H9 (cell line): Measurements from ENCODE around the gene SUV39H1. TPM values are rescaled to one million over a fixed set of nuclear protein-coding genes. Genes with fewer than 3 reads are reported as not detected.

Source experiments
- DNase-seq: peaks from one replicate; pipeline ENCODE4 v3.0.0-alpha.2; 2017
- H2AFZ ChIP-seq: one replicate; pipeline ENCODE4 v1.6.1; 2013; ENCODE audit warnings: mild to moderate bottlenecking, low read length, control low read depth, moderate library complexity
- H2AK5ac ChIP-seq: 2 replicates; pipeline ENCODE4 v1.6.1; 2013; ENCODE audit warnings: low read length, control low read depth, mixed read lengths; ENCODE audit not compliant: insufficient read length
- H2BK120ac ChIP-seq: one replicate; pipeline ENCODE4 v1.6.1; 2013; ENCODE audit warnings: low read depth, mild to moderate bottlenecking, low read length, control low read depth, inconsistent platforms; ENCODE audit not compliant: poor library complexity, severe bottlenecking
- H2BK12ac ChIP-seq: 2 replicates; pipeline ENCODE4 v1.6.1; 2013; ENCODE audit warnings: low read length, control low read depth, mixed read lengths, low read depth; ENCODE audit not compliant: insufficient read length
- H2BK15ac ChIP-seq: 2 replicates; pipeline ENCODE4 v1.6.1; 2013; ENCODE audit warnings: low read depth, low read length, control low read depth
- H2BK20ac ChIP-seq: one replicate; pipeline ENCODE4 v1.6.1; 2013; ENCODE audit warnings: low read depth, mild to moderate bottlenecking, low read length, control low read depth, inconsistent platforms; ENCODE audit not compliant: poor library complexity, severe bottlenecking
- H2BK5ac ChIP-seq: 2 replicates; pipeline ENCODE4 v1.6.1; 2013; ENCODE audit warnings: low read length, control low read depth, mixed read lengths; ENCODE audit not compliant: insufficient read length
- H3K14ac ChIP-seq: 2 replicates; pipeline ENCODE4 v1.6.1; 2013; ENCODE audit warnings: low read length, control low read depth; ENCODE audit not compliant: insufficient read depth
- H3K18ac ChIP-seq: 2 replicates; pipeline ENCODE4 v1.6.1; 2013; ENCODE audit warnings: low read depth, mild to moderate bottlenecking, mixed read lengths, low read length, control low read depth; ENCODE audit not compliant: insufficient read length
- H3K23ac ChIP-seq: 2 replicates; pipeline ENCODE4 v1.6.1; 2013; ENCODE audit warnings: low read length, control low read depth, mixed read lengths, low read depth; ENCODE audit not compliant: insufficient read length
- H3K23me2 ChIP-seq: 2 replicates; pipeline ENCODE4 v1.6.1; 2013; ENCODE audit warnings: low read depth, mild to moderate bottlenecking, mixed read lengths, low read length, control low read depth; ENCODE audit not compliant: insufficient read length, poor library complexity, severe bottlenecking
- H3K27ac ChIP-seq: 2 replicates; pipeline ENCODE4 v1.5.1; 2013; ENCODE audit warnings: low read length, control low read depth, mixed read lengths, low read depth; ENCODE audit not compliant: insufficient read length
- H3K27me3 ChIP-seq: 2 replicates; pipeline ENCODE4 v1.6.1; 2013; ENCODE audit warnings: low read length, control low read depth, inconsistent platforms; ENCODE audit not compliant: insufficient read depth
- H3K4ac ChIP-seq: 2 replicates; pipeline ENCODE4 v1.6.1; 2013; ENCODE audit warnings: low read depth, mild to moderate bottlenecking, control low read depth, inconsistent platforms, low read length, moderate library complexity
- H3K4me1 ChIP-seq: 2 replicates; pipeline ENCODE4 v1.6.1; 2013; ENCODE audit warnings: low read length, control low read depth, inconsistent platforms; ENCODE audit not compliant: insufficient read depth
- H3K4me2 ChIP-seq: 2 replicates; pipeline ENCODE4 v1.6.1; 2013; ENCODE audit warnings: low read length, control low read depth, mixed read lengths; ENCODE audit not compliant: insufficient read length, insufficient read depth
- H3K56ac ChIP-seq: 2 replicates; pipeline ENCODE4 v1.6.1; 2013; ENCODE audit warnings: low read depth, mild to moderate bottlenecking, mixed read lengths, low read length, control low read depth; ENCODE audit not compliant: insufficient read length
- H3K79me1 ChIP-seq: 2 replicates; pipeline ENCODE4 v1.6.1; 2013; ENCODE audit warnings: low read depth, mild to moderate bottlenecking, moderate library complexity, low read length, control low read depth, inconsistent platforms; ENCODE audit not compliant: insufficient read depth, poor library complexity, severe bottlenecking
- H3K79me2 ChIP-seq: 2 replicates; pipeline ENCODE4 v1.6.1; 2013; ENCODE audit warnings: low read length, control low read depth, inconsistent platforms; ENCODE audit not compliant: insufficient read depth
- H3K9ac ChIP-seq: 2 replicates; pipeline ENCODE4 v1.6.1; 2013; ENCODE audit warnings: low read length, control low read depth, mixed read lengths; ENCODE audit not compliant: insufficient read length; ENCODE audit errors: extremely low read depth
- H3K9me3 ChIP-seq: one replicate; pipeline ENCODE4 v1.6.1; 2013; ENCODE audit warnings: low read depth, low read length, inconsistent platforms; ENCODE audit not compliant: control insufficient read depth
- H3T11ph ChIP-seq: one replicate; pipeline ENCODE4 v1.6.1; 2013; ENCODE audit warnings: mild to moderate bottlenecking, low read length, control low read depth, inconsistent platforms
- H4K20me1 ChIP-seq: one replicate; pipeline ENCODE4 v1.6.1; 2013; ENCODE audit not compliant: control insufficient read depth, insufficient read length, insufficient read depth
- H4K5ac ChIP-seq: 2 replicates; pipeline ENCODE4 v1.6.1; 2013; ENCODE audit warnings: low read depth, mild to moderate bottlenecking, mixed read lengths, low read length, control low read depth; ENCODE audit not compliant: insufficient read length
- H4K8ac ChIP-seq: replicated peaks from 2 replicates; pipeline ENCODE4 v1.6.1; 2013; ENCODE audit warnings: low read length, control low read depth, mixed read lengths, low read depth; ENCODE audit not compliant: insufficient read length
- H4K91ac ChIP-seq: 2 replicates; pipeline ENCODE4 v1.6.1; 2013; ENCODE audit warnings: low read depth, mild to moderate bottlenecking, moderate library complexity, mixed read lengths, low read length, control low read depth; ENCODE audit not compliant: insufficient read length
- H3K27ac Mint-ChIP-seq, 3 experiments: 2 replicates in 2 of 3; 3 replicates in 1 of 3; pipeline ENCODE4 v1.8.0; 2020 to 2021; ENCODE audit warnings: mixed read lengths in 3 of 3, mild to moderate bottlenecking in 1 of 3, moderate library complexity in 1 of 3
- H3K27me3 Mint-ChIP-seq: 2 replicates; pipeline ENCODE4 v1.8.0; 2021; ENCODE audit warnings: low read depth, mild to moderate bottlenecking, moderate library complexity, mixed read lengths
- H3K36me3 Mint-ChIP-seq, 3 experiments: 2 replicates in 2 of 3; 3 replicates in 1 of 3; pipeline ENCODE4 v1.8.0; 2020 to 2021; ENCODE audit warnings: low read depth in 3 of 3, mixed read lengths in 3 of 3; ENCODE audit not compliant: insufficient read depth in 1 of 3
- H3K4me1 Mint-ChIP-seq, 2 experiments: 2 replicates each; pipeline ENCODE4 v1.8.0; 2020; ENCODE audit warnings: mixed read lengths in 2 of 2
- H3K4me3 Mint-ChIP-seq, 2 experiments: 2 replicates in 1 of 2; 3 replicates in 1 of 2; pipeline ENCODE4 v1.8.0; 2020 to 2021; ENCODE audit warnings: mild to moderate bottlenecking in 2 of 2, mixed read lengths in 2 of 2, moderate library complexity in 1 of 2
- H3K9me3 Mint-ChIP-seq, 2 experiments: 2 replicates in 1 of 2; 3 replicates in 1 of 2; pipeline ENCODE4 v1.8.0; 2020; ENCODE audit warnings: mild to moderate bottlenecking in 2 of 2, mixed read lengths in 2 of 2, moderate library complexity in 1 of 2
- WGBS: extraction: QIAGEN DNeasy Blood & Tissue Kit; methylation state at CpG from one replicate; pipeline ENCODE4 v1.1.7; 2013; ENCODE audit warnings: missing lambda C conversion rate, low lambda C conversion rate, mixed read lengths; ENCODE audit not compliant: insufficient read length; ENCODE audit errors: extremely low coverage; 5-methylcytosine and 5-hydroxymethylcytosine counted together
- total RNA-seq: library from RNA; stranded (reverse); gene quantifications from 2 replicates; pipeline ENCODE4 v1.2.1, GENCODE V29; 2021
- TF ChIP-seq, protein P1 (sequence below): fragments of 200-600 bp; sonication (generic); conservative IDR thresholded peaks from 3 replicates; pipeline ENCODE4 v1.8.0; 2021; ENCODE audit warnings: antibody characterized with exemption, mild to moderate bottlenecking

The SUV39H1 gene
- total RNA-seq, 1 experiment from 2014 or later: 16.2 TPM

GRCh38 chrX:48741834-48742233, 45.3 kb downstream of the SUV39H1 start:
- Histone ChIP-seq H4K8ac (no peak overlapping the region), H3K4me1 (no peaks in the 10 kb centered on the region; the same call in none of the 2 replicates), H4K20me1 (no peaks in the 10 kb centered on the region), H3K4me2 (no peak overlapping the region), H4K5ac (no peak overlapping the region), H3K23me2 (peaks cover 4% of the 10 kb centered on the region), H3K79me1 (no peaks in the 10 kb centered on the region), H3K27ac (no peak overlapping the region), H2AK5ac (no peak overlapping the region), H2BK5ac (no peak overlapping the region), H3K56ac (no peak overlapping the region), H3K4ac (no peak overlapping the region), H3K9ac (no peak overlapping the region), H2BK12ac (no peak overlapping the region), H3T11ph (no peak overlapping the region), H2BK15ac (no peak overlapping the region), H2AFZ (no peak overlapping the region), H3K14ac (no peak overlapping the region), H3K27me3 (no peaks in the 10 kb centered on the region), H3K23ac (no peak overlapping the region), H3K9me3 (peaks cover 19% of the 10 kb centered on the region), H2BK20ac (no peak overlapping the region), H2BK120ac (no peak overlapping the region), H4K91ac (no peak overlapping the region), H3K18ac (no peak overlapping the region), H3K79me2 (no peaks in the 10 kb centered on the region)
- no peak for DNase-seq
- H3K4me3 Mint-ChIP-seq: no peak overlapping the region
- TF ChIP-seq, protein P1, sequence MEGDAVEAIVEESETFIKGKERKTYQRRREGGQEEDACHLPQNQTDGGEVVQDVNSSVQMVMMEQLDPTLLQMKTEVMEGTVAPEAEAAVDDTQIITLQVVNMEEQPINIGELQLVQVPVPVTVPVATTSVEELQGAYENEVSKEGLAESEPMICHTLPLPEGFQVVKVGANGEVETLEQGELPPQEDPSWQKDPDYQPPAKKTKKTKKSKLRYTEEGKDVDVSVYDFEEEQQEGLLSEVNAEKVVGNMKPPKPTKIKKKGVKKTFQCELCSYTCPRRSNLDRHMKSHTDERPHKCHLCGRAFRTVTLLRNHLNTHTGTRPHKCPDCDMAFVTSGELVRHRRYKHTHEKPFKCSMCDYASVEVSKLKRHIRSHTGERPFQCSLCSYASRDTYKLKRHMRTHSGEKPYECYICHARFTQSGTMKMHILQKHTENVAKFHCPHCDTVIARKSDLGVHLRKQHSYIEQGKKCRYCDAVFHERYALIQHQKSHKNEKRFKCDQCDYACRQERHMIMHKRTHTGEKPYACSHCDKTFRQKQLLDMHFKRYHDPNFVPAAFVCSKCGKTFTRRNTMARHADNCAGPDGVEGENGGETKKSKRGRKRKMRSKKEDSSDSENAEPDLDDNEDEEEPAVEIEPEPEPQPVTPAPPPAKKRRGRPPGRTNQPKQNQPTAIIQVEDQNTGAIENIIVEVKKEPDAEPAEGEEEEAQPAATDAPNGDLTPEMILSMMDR: no peak
- H3K36me3 Mint-ChIP-seq: peaks cover 0 to 6% (median 0%) of the 10 kb centered on the region in 3 experiments; a peak in 3 of 7 replicates
- peaks cover 3% of the 10 kb centered on the region for H3K27me3 Mint-ChIP-seq
- WGBS: no CpG with 5 or more reads among the region's 8 CpGs
- no peak overlapping the region for H3K27ac Mint-ChIP-seq
- H3K4me1 Mint-ChIP-seq: peaks cover 0 to 9% of the 10 kb centered on the region in 2 experiments; a peak in 3 of 4 replicates
- H3K9me3 Mint-ChIP-seq: peaks cover 66 to 74% of the 10 kb centered on the region in 2 experiments
